Stimulated activated CD4-positive, alpha-beta T cell treated with anti-CD3 and anti-CD28 coated beads, TNF-alpha, amount 100 ng/mL, for 48 hours (primary cell): ENCODE data around the gene RPUSD4.

Experiments used
- DNase-seq, 3 donors: peaks; one replicate each; pipeline ENCODE4 v3.0.0-alpha.2; 2020; ENCODE audit warnings: low read depth in 3 of 3

RPUSD4 gene

DNA sequence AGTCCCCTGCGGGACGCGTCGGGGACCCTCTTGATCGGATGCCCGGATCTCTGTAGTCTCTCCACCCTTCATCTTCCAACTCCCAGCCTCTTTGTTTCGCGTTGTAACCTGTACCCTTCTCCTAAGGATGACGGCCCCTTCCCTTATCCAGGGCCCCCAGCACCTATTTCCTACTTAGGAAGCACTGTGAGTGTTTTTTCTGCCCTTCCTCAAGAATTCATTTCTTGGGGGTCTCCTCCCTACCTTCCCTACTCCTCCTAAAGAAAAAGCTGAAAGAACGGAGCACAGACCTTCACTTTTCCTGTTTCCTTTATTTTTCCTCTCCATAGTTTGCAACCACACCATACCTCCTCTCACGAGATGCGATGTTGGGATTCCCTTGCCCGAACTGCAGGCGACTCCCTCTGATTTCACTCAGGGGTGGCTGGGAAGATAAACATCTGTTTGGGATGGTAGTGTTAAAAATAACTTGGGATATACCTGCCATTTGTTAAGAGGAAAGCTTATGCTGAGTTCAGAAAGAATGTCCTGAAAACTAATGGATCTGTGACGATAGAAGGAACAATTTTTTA, 725 bp upstream of the RPUSD4 start:
- no peak for DNase-seq

DNA sequence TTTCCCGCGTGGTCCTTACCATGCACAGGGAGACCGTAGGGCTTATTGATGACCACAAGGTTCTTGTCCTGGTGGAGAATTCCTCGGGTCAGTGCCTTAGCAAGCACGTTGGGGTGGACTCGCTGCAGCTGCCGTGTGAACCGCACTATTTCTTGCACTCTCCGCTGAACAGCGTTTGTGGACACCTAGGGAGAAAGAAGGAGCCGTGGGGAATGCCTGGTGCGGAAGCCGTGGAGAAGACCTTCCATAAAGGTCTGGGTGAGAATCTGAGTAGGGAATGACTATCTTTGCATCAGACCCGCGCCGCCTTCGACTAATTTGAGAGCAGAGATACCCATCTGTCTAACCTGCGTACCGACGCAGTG, 597 bp downstream of the RPUSD4 start:
- DNase-seq, result no peak

DNA sequence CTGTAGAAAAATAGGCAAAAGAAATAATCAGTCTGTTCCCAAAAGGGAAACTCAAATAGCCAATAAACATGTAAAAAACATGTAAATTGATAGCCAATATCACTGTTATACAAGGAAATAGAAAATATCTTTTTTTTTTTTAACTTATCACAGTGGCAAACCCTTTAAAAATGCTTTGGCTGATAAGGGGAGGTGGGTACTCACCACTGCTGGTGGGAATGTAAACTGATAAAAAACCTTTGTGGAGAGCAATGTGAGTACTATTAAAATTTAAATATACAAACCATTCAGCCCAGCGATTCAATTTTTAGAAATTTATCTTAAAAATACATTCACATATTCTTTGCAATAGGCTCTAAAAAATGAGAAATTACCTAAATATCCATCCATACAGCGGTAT, 3.6 kb downstream of the RPUSD4 start:
- DNase-seq, result no peak

DNA sequence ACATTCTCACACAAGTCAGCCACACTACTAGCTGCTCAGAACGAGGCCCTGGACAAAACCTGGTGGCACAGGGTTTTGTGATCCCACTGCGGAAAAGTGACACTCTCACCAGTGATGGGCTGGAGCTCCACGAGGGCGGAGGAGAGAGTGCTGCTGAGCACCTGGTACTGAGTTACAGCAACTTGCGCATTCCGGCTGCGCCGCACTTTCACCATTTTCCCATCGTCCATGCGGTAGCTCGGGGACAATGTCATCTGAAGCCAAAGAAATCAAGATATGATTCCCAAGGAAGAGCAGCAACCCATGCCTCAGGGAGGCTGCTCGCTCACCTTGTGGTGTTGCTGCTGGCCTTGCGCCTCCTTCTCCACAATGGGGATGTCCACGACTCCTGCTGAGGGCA, 6.1 kb downstream of the RPUSD4 start:
- DNase-seq, result no peak

DNA sequence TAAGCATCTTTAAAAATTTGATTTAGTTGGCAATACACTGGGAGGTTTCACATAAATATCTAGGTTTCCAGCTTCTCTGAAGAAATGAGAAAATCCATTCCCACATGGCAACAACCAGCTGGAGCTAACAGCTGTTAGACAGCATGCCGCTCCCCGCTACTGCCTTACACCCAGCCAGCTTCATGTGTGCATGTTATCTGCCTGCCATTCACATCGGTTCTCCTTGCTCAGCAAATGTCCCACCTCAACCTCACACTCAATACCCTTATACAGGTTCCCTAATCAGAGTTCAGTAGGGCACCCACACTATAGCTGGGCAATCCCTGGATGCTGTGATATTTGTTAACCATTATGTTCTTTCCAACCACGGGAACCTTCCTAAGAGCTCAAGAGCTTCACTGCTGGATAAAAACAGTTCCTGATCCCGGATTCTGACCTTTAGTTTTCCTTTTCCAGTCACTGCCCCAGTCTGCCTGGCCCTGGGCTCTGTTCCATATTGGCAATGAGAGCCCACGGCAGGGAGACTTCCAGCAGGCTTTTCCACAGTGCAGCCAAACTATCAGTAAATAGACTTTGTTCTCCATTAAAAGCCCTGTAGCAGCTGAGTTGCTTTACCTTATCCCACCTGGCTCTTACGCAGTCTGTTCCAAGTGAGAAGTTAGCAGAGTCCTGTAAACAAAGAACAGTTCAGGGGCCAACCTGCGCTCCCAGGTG, 8.6 kb downstream of the RPUSD4 start:
- no peak for DNase-seq

DNA sequence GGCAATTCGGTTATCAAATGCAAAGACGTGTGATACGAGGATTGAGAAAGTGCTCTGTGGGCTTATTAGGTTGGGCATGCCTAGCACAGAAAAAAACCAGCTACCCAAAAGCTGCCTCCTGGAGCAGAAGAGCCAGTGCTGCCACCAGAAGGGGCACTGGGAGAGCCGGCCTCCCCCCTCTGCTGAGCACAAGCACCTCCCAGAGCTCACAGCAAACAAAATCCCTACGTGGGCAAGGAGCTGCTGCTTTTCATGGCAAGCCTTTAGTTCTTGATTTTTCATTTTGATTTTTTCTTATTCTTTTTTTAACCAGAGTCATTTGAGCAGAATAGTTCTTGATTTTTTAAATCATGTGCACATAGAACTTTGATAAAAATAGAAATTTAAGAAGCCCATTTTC, 12.8 kb downstream of the RPUSD4 start:
- DNase-seq, result no peak

DNA sequence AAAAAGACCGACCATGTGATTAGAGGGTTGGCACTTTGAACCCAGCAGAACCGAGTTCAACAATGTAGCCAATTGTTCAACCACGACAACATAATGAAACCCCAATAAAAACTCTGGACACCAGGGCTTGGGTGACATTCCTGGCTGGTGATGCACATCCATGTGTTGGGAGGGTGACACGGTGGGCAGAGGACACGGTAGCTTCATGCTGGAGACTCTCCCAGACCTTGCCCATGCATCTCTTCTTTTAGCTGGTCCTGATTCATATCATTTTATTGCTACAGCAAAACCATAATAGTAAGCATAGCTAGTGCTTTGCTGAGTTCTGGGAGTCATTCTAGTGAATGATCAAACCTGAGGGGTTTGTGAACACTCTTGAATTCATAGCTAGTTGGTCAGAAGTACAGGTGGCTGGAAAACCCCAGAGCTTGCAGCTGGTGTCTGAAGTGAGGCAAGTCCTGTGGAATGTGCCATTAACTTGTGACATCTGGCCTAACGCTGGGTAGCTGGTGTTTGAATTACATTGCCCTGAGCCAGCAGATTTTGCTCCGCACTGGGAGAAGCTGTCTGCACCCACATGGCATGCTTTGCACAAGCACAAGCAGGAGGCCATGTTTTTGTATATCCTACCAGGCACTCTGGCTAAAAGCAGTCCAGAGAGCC, 14.0 kb downstream of the RPUSD4 start:
- DNase-seq, result no peak

DNA sequence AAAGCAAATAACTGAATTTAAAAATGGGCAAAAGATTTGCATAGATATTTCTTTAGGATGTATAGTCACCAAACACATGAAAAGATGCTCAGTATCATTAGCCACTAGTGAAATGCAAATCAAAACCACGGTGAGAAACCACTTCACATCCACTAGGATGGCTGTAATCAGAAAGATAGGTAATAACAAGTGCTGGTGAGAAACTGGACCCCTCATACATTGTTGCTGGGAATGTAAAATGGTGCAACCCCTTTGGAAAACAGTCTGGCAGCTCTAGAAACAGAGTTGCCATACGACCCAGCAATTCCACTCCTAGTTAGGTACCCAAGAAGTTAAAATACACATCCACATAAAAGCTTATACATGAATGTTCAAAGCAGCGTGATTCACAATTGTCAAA, 16.3 kb downstream of the RPUSD4 start:
- DNase-seq, result no peak

DNA sequence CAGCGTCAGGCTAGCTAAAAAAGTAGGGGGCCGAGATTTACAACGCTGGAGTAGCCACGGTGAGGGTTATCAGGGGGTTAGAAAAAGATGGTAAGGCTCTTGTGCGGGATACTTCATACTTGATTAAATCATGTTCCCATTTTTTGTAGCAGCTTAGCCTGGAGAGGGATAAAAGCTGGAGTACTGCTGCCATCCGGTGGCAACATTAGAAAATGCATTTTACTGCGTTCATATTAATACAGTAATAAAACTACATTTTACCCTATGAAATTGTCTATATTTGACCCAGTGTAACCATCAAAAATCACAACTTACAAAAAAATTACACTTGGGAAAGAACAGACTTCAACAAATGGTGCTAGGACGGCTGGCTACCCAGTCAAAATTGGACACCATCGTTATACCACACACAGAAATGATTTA, 17.3 kb downstream of the RPUSD4 start:
- no peak for DNase-seq

DNA sequence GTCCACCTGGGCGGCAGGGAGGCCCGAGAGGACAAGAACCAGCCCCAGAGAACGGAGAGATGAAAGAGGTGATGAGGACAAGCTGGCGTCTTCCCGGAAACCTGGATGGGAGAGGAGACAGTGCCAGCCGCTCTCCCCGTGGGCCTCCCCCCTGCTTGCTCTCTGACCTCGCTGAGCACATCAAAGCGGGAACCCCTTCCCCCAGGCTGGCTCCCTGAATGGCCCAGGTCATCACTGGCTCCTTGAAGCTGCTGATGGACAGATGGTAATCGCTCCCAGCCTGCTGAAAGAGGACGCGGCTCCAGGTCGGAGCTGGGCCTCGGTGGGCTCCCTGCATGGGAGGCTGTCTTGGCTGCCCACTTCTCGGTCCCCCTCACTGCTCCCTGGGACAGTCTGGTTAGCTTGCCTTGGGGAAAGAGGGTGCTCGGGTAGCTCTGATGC, 18.4 kb downstream of the RPUSD4 start:
- DNase-seq, result no peak

DNA sequence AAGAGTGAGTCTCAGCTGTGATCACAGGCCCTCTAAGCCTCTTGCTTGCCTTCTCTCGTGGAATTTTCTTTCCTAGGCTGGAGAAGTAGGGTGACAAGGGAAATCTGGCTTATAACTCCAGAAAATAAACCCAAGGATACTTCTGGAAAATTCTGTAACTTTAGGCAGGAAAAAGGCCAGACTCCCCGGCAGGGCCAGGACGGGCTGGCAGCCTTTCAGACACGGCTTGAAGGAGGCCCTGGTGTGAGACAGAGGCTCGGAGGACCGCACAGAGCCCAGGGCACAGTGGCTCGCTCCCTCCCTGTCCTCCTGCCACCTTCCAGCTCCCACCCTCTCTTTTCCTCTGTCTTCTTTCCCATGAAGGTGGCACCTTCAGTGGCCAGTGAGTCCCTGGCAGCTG, 19.1 kb downstream of the RPUSD4 start:
- no peak for DNase-seq

DNA sequence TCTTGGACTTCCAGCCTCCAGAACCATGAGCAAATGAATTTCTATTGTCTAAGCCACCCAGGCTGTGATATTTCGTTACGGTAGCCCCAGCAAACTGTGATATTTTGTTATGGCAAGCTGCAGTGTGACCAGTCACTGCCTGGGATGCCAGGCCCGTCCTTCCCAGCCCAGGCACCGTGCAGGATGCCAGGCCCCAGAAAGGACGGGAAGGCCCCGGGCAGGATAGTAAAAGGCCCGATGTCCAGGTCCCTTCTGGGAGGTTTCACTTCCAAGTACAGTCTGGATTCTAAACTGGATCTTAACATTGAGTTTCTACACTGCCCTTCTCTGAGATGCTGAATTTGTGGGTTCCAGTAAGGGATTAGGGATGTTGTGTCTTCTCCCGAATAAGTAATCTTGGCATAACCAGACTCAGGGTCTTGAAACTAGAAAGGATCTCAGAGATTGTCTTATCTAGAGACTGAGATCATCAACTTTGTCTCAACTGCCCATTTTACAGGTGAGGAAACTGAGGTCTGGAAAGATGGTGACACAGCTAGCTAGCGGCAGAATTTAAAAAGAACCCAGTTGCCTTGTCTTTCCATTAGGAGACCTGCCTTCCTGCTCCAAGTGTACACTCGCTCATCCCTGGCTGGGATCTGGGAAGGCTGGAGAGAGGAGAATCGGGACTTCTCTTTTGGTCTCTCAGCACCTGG, 19.9 kb downstream of the RPUSD4 start:
- DNase-seq, result no peak

DNA sequence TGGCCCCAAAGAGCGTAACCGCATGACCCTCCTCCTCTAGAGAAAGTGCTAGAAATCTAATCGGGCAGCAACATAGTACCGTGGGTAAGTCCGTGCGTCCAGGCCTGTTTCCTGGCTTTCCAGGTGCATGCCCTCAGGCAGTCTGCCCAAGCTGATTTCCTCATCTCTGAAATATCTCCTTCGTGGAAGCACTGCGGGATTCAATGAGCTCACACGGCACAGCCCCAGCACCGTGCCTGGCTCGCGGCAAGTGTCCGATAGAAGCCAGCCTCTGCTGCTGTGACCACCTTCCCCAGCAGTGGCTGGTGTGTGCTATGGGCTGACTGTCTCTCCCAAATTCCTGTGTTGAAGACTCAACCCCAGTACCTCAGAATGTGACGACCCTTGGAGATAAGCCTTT, 20.7 kb downstream of the RPUSD4 start:
- no peak for DNase-seq

DNA sequence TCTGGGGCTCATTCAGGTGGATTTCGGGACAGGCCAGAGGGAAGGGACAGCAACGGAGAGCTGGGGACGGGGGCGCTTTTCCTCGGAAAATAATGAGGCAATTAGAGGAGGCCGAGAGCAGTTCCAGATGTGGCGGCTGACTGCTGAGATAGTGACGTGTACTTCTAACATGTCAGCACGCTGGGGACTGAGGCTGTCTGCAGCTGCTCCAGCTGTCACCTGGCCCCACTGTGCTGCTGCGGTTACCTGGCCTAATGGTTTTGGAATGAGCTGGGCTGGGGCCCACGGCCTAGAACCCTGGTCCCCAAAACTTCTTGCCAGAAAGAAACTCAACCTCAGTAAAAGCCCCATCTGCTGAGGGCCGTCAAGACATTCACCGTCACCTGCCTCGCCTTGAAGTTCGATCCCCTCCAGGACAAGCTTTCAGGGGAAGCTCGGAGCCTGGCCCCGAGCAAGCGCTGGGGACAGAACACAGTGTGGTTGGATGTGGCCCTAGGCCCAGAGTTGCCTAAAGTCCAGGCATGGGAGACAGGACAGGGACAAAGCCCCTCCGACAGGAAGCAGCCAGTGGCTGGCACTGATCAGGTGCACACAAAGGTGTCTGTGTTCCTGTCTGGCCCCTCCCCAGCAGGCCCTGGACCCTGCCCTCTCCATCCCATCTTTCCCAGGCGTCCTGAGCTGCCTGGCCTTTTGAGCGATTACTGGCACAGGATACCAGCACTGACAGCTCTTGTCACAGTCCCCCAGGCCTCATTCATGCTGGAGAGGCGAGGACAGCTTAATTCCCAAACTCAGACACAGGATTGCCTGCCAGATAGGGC, 22.1 kb downstream of the RPUSD4 start:
- DNase-seq, result no peak

DNA sequence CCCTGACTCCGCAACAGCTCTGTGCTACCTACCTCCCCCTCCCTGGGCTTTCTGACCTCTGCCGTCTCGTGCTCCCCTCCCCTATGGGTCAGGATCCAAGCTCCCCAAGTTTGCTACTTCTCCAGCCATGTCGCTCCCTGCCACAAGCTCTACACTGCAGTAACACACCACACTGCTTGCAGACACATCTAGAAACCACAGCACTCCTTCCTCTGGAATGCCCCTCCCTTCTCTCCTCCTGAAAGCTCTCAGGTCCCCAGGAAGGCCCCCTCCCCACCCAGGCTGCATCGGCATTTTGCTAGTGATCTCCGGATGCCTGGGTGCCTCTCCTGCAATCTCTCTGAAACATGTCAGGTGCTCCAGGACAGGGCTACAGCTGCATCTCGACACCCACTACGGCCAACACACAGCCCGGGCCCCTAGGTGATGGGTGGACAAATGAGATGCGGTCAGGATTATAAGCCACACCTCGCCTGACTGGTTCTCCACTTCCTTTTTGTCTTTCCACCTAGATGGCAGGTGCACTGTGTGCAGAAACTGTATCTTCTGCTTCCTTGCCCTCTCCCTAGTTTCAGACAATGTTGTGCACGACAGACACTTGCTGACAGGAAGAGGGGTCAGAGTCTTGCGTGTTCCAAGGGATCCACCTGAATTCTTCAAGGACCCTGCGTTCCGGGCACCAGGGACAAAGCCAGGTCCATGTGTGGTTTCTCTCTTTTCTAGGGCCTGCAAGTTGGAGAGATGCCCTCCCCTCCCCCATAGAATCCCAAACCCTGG, 22.9 kb downstream of the RPUSD4 start:
- no peak for DNase-seq

DNA sequence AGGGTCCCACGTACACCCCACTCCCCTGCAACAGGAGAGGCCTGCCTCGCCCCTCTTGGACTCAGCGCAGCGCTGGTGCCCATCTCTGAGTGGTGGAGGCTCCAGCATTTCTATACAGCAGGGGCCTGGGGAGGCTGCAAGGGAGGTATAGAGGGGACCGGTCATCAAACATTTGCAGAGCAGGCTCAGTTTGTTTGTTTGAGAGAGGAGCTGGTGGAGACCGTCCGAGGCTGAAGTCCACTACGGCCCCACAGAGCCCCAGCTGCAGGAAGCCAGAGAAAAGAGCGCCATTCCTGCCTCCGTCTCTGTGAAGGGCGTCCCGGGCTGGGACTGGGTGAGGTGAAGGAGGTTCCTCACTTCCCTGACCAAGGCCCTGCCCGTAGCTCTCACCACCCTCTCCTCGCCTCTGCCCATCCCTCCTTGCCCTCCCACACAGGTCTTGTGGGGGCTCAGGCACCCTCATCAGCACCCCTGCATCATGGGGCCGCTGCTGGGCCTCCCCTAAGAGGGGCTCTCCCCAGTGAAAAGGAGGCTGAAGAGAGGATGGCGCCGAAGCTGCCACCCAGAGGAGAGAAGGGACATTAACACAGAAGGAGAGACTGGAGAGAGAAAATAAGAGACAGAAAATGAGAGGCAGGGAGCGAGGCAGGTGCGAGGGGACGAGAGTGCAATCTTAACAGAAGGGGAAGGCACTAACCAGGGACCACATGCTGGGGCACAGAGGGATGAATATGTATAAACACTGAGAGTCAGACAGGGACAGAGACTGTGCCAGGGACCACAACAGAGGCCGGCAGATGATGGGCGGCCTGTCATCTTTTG, 24.5 kb downstream of the RPUSD4 start:
- DNase-seq, result no peak

DNA sequence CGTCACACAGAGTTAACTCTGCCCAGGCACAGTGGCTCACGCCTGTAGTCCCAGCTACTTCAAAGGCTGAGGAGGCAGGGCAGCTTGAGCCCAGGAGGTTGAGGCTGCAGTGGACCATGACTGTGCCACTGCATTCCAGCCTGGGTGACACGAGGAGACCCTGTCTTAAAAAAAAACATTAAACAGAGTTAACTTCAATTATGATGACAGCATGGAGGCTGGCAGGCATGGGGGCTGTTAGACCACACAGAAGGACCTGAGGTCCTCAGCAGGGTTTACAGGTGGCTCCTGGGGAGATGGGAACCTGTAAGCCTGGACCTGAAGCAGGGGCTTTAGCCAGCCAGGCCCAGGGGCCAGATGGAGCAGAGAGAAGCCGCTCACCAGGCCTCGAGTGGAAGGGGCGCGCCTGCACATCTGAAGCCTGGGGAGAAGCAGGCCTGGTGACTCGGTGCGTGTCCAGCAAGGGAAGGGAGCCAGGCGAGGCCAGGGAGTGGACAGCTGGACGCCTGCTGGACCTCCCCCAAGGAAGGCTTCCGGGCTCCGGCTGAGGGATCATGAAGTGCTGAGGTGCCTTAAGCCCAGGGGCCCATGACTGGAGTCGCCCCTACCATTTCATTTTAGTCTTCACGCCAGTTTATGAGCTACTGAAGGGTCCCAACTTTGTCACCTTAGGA, 25.3 kb downstream of the RPUSD4 start:
- no peak for DNase-seq

DNA sequence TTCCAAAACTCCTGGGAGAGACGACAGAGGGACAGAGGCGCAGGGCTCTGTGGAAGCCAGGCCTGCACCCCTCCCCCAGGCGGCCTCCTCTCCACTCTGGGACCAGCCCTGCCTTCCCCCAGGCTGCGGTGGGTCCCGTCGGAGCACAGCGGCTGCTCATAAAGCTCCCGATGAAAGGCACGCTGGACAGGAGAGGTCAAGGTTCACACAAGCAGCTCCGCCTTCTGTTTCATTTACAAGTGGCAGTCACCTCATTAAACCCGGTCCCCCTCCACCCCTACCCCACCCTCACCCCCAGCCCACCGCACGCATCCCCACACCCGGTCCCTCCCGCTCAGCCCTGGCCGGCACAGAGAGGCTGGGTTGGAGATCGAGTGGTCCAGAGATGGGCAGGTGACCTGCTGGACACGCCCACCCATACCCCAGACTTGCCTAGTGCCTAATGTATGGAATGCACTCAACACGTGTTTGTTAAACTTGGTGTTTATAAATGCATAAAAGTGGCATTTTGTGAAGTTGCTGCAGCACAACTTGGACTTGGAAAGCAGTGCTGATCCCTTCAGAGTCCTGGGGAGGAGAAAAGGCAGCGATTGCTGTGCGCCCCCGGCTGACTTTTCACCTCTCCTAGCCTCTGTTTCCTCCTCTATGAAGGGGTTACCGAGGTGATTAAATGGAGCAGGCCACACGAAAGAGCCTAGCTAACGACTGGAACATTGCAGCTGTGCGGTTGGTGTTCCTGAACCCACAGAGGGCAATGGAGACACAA, 26.0 kb downstream of the RPUSD4 start:
- no peak for DNase-seq
